HL-60/S4 treated with retinoic acid at 250 ng/mL for 4 days and 3 days (cell line): Measurements from ENCODE around the gene BTNL2.
"Not testable (repeated sequence)": the region's sequence is repeated elsewhere in the genome, so short reads cannot be mapped to it uniquely, and the experiment has no call there.

Experiments
- in situ Hi-C: fragments of 300-500 bp; cut with MboI; formaldehyde crosslinking; loops from 2 replicates; pipeline ENCODE4 v1.7.0; 2022; ENCODE audit warnings: low sequenced_read_pairs

Gene BTNL2

GRCh38 chr6:32371229-32371628 lies 35.8 kb downstream of the BTNL2 start:
- in situ Hi-C loops: no loop called here

GRCh38 chr6:32370505-32370904 lies 36.5 kb downstream of the BTNL2 start:
- in situ Hi-C loops: no loop called here

- in situ Hi-C loops: no loop called here
Measured at GRCh38 chr6:32369660-32370059, 37.3 kb downstream of the BTNL2 start.

DNA sequence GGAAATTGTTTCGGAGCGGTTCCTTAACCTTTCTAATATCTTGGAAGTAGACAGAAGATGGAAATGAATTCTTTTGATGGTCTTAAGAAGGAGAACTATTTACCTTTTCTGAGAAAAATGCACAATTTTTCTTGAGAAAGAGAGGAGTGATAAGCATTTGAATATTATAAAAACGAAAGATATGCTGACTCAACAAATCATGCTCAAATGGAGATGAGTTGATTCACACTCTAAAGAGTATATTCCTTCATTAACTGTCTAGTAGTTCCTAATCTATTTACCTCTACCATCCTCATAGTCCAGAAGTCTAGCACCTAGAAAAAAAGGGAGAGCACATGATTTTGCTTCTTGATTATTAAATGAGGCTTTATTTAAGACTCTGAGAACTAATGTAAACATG lies 39.3 kb downstream of the BTNL2 start:
- in situ Hi-C loops: no loop called here

DNA sequence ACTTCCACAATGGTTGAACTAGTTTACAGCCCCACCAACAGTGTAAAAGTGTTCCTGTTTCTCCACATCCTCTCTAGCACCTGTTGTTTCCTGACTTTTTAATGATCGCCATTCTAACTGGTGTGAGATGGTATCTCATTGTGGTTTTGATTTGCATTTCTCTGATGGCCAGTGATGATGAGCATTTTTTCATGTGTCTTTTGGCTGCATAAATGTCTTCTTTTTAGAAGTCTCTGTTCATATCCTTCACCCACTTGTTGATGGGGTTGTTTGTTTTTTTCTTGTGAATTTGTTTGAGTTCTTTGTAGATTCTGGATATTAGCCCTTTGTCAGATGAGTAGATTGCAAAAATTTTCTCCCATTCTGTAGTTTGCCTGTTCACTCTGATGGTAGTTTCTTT lies 47.8 kb downstream of the BTNL2 start:
- in situ Hi-C loops: not testable (repeated sequence)

- in situ Hi-C loops: not testable (repeated sequence)
Measured at GRCh38 chr6:32358548-32358947, 48.4 kb downstream of the BTNL2 start.

GRCh38 chr6:32355018-32355417 lies 52.0 kb downstream of the BTNL2 start:
- in situ Hi-C loops: no loop called here

GRCh38 chr6:32353348-32353747 lies 53.6 kb downstream of the BTNL2 start:
- in situ Hi-C loops: no loop called here
